H9 (cell line): Measurements from ENCODE around the gene GFI1B. TPM values are rescaled to one million over a fixed set of nuclear protein-coding genes. Genes with fewer than 3 reads are reported as not detected.

ENCODE experiments used
- DNase-seq: peaks from one replicate; pipeline ENCODE4 v3.0.0-alpha.2; 2017
- H2AFZ ChIP-seq: one replicate; pipeline ENCODE4 v1.6.1; 2013; ENCODE audit warnings: mild to moderate bottlenecking, low read length, control low read depth, moderate library complexity
- H2AK5ac ChIP-seq: 2 replicates; pipeline ENCODE4 v1.6.1; 2013; ENCODE audit warnings: low read length, control low read depth, mixed read lengths; ENCODE audit not compliant: insufficient read length
- H2BK120ac ChIP-seq: one replicate; pipeline ENCODE4 v1.6.1; 2013; ENCODE audit warnings: low read depth, mild to moderate bottlenecking, low read length, control low read depth, inconsistent platforms; ENCODE audit not compliant: poor library complexity, severe bottlenecking
- H2BK12ac ChIP-seq: 2 replicates; pipeline ENCODE4 v1.6.1; 2013; ENCODE audit warnings: low read length, control low read depth, mixed read lengths, low read depth; ENCODE audit not compliant: insufficient read length
- H2BK15ac ChIP-seq: 2 replicates; pipeline ENCODE4 v1.6.1; 2013; ENCODE audit warnings: low read depth, low read length, control low read depth
- H2BK20ac ChIP-seq: one replicate; pipeline ENCODE4 v1.6.1; 2013; ENCODE audit warnings: low read depth, mild to moderate bottlenecking, low read length, control low read depth, inconsistent platforms; ENCODE audit not compliant: poor library complexity, severe bottlenecking
- H2BK5ac ChIP-seq: 2 replicates; pipeline ENCODE4 v1.6.1; 2013; ENCODE audit warnings: low read length, control low read depth, mixed read lengths; ENCODE audit not compliant: insufficient read length
- H3K14ac ChIP-seq: 2 replicates; pipeline ENCODE4 v1.6.1; 2013; ENCODE audit warnings: low read length, control low read depth; ENCODE audit not compliant: insufficient read depth
- H3K18ac ChIP-seq: 2 replicates; pipeline ENCODE4 v1.6.1; 2013; ENCODE audit warnings: low read depth, mild to moderate bottlenecking, mixed read lengths, low read length, control low read depth; ENCODE audit not compliant: insufficient read length
- H3K23ac ChIP-seq: 2 replicates; pipeline ENCODE4 v1.6.1; 2013; ENCODE audit warnings: low read length, control low read depth, mixed read lengths, low read depth; ENCODE audit not compliant: insufficient read length
- H3K23me2 ChIP-seq: 2 replicates; pipeline ENCODE4 v1.6.1; 2013; ENCODE audit warnings: low read depth, mild to moderate bottlenecking, mixed read lengths, low read length, control low read depth; ENCODE audit not compliant: insufficient read length, poor library complexity, severe bottlenecking
- H3K27ac ChIP-seq: 2 replicates; pipeline ENCODE4 v1.5.1; 2013; ENCODE audit warnings: low read length, control low read depth, mixed read lengths, low read depth; ENCODE audit not compliant: insufficient read length
- H3K27me3 ChIP-seq: 2 replicates; pipeline ENCODE4 v1.6.1; 2013; ENCODE audit warnings: low read length, control low read depth, inconsistent platforms; ENCODE audit not compliant: insufficient read depth
- H3K4ac ChIP-seq: 2 replicates; pipeline ENCODE4 v1.6.1; 2013; ENCODE audit warnings: low read depth, mild to moderate bottlenecking, control low read depth, inconsistent platforms, low read length, moderate library complexity
- H3K4me1 ChIP-seq: 2 replicates; pipeline ENCODE4 v1.6.1; 2013; ENCODE audit warnings: low read length, control low read depth, inconsistent platforms; ENCODE audit not compliant: insufficient read depth
- H3K4me2 ChIP-seq: 2 replicates; pipeline ENCODE4 v1.6.1; 2013; ENCODE audit warnings: low read length, control low read depth, mixed read lengths; ENCODE audit not compliant: insufficient read length, insufficient read depth
- H3K56ac ChIP-seq: 2 replicates; pipeline ENCODE4 v1.6.1; 2013; ENCODE audit warnings: low read depth, mild to moderate bottlenecking, mixed read lengths, low read length, control low read depth; ENCODE audit not compliant: insufficient read length
- H3K79me1 ChIP-seq: 2 replicates; pipeline ENCODE4 v1.6.1; 2013; ENCODE audit warnings: low read depth, mild to moderate bottlenecking, moderate library complexity, low read length, control low read depth, inconsistent platforms; ENCODE audit not compliant: insufficient read depth, poor library complexity, severe bottlenecking
- H3K79me2 ChIP-seq: 2 replicates; pipeline ENCODE4 v1.6.1; 2013; ENCODE audit warnings: low read length, control low read depth, inconsistent platforms; ENCODE audit not compliant: insufficient read depth
- H3K9ac ChIP-seq: 2 replicates; pipeline ENCODE4 v1.6.1; 2013; ENCODE audit warnings: low read length, control low read depth, mixed read lengths; ENCODE audit not compliant: insufficient read length; ENCODE audit errors: extremely low read depth
- H3K9me3 ChIP-seq: one replicate; pipeline ENCODE4 v1.6.1; 2013; ENCODE audit warnings: low read depth, low read length, inconsistent platforms; ENCODE audit not compliant: control insufficient read depth
- H3T11ph ChIP-seq: one replicate; pipeline ENCODE4 v1.6.1; 2013; ENCODE audit warnings: mild to moderate bottlenecking, low read length, control low read depth, inconsistent platforms
- H4K20me1 ChIP-seq: one replicate; pipeline ENCODE4 v1.6.1; 2013; ENCODE audit not compliant: control insufficient read depth, insufficient read length, insufficient read depth
- H4K5ac ChIP-seq: 2 replicates; pipeline ENCODE4 v1.6.1; 2013; ENCODE audit warnings: low read depth, mild to moderate bottlenecking, mixed read lengths, low read length, control low read depth; ENCODE audit not compliant: insufficient read length
- H4K8ac ChIP-seq: replicated peaks from 2 replicates; pipeline ENCODE4 v1.6.1; 2013; ENCODE audit warnings: low read length, control low read depth, mixed read lengths, low read depth; ENCODE audit not compliant: insufficient read length
- H4K91ac ChIP-seq: 2 replicates; pipeline ENCODE4 v1.6.1; 2013; ENCODE audit warnings: low read depth, mild to moderate bottlenecking, moderate library complexity, mixed read lengths, low read length, control low read depth; ENCODE audit not compliant: insufficient read length
- H3K27ac Mint-ChIP-seq, 3 experiments: 2 replicates in 2 of 3; 3 replicates in 1 of 3; pipeline ENCODE4 v1.8.0; 2020 to 2021; ENCODE audit warnings: mixed read lengths in 3 of 3, mild to moderate bottlenecking in 1 of 3, moderate library complexity in 1 of 3
- H3K27me3 Mint-ChIP-seq: 2 replicates; pipeline ENCODE4 v1.8.0; 2021; ENCODE audit warnings: low read depth, mild to moderate bottlenecking, moderate library complexity, mixed read lengths
- H3K36me3 Mint-ChIP-seq, 3 experiments: 2 replicates in 2 of 3; 3 replicates in 1 of 3; pipeline ENCODE4 v1.8.0; 2020 to 2021; ENCODE audit warnings: low read depth in 3 of 3, mixed read lengths in 3 of 3; ENCODE audit not compliant: insufficient read depth in 1 of 3
- H3K4me1 Mint-ChIP-seq, 2 experiments: 2 replicates each; pipeline ENCODE4 v1.8.0; 2020; ENCODE audit warnings: mixed read lengths in 2 of 2
- H3K4me3 Mint-ChIP-seq, 2 experiments: 2 replicates in 1 of 2; 3 replicates in 1 of 2; pipeline ENCODE4 v1.8.0; 2020 to 2021; ENCODE audit warnings: mild to moderate bottlenecking in 2 of 2, mixed read lengths in 2 of 2, moderate library complexity in 1 of 2
- H3K9me3 Mint-ChIP-seq, 2 experiments: 2 replicates in 1 of 2; 3 replicates in 1 of 2; pipeline ENCODE4 v1.8.0; 2020; ENCODE audit warnings: mild to moderate bottlenecking in 2 of 2, mixed read lengths in 2 of 2, moderate library complexity in 1 of 2
- CTCF ChIP-seq: fragments of 200-600 bp; sonication (generic); conservative IDR thresholded peaks from 3 replicates; pipeline ENCODE4 v1.8.0; 2021; ENCODE audit warnings: antibody characterized with exemption, mild to moderate bottlenecking
- WGBS: extraction: QIAGEN DNeasy Blood & Tissue Kit; methylation state at CpG from one replicate; pipeline ENCODE4 v1.1.7; 2013; ENCODE audit warnings: missing lambda C conversion rate, low lambda C conversion rate, mixed read lengths; ENCODE audit not compliant: insufficient read length; ENCODE audit errors: extremely low coverage; 5-methylcytosine and 5-hydroxymethylcytosine counted together
- total RNA-seq: library from RNA; stranded (reverse); gene quantifications from 2 replicates; pipeline ENCODE4 v1.2.1, GENCODE V29; 2021

Gene GFI1B
- total RNA-seq, 1 experiment from 2014 or later = not detected

GRCh38 chr9:132949709-132950108 lies 28.8 kb upstream of the GFI1B start:
- no peak overlapping the region for H2AFZ ChIP-seq
- no peak overlapping the region for H4K91ac ChIP-seq
- peaks cover 8% of the 10 kb centered on the region; the same call in 1 of the 2 replicates for H3K4me1 ChIP-seq
- no peak overlapping the region for H3K9ac ChIP-seq
- no peak overlapping the region for H2BK20ac ChIP-seq
- H3K27ac ChIP-seq = no peak overlapping the region
- H3K23me2 ChIP-seq = peaks cover 4% of the 10 kb centered on the region
- H3K79me1 ChIP-seq = no peaks in the 10 kb centered on the region
- H3T11ph ChIP-seq = no peak overlapping the region
- Mint-ChIP-seq H3K9me3 (no peaks in the 10 kb centered on the region; a peak in 1 of 5 replicates), H3K27me3 (no peaks in the 10 kb centered on the region), H3K4me1 (peaks cover 15 to 29% of the 10 kb centered on the region in 2 experiments), H3K36me3 (no peaks in the 10 kb centered on the region), H3K27ac (no peak overlapping the region; a peak in 2 of 7 replicates), H3K4me3 (no peak overlapping the region)
- no peak overlapping the region for H3K4me2 ChIP-seq
- no peak overlapping the region for H3K14ac ChIP-seq
- H2BK5ac ChIP-seq = no peak overlapping the region
- no CpG with 5 or more reads among the region's 4 CpGs for WGBS
- no peaks in the 10 kb centered on the region for H3K79me2 ChIP-seq
- TF ChIP-seq CTCF = no peak
- no peak for DNase-seq
- no peak overlapping the region for H2AK5ac ChIP-seq
- no peak overlapping the region for H3K18ac ChIP-seq
- H2BK12ac ChIP-seq = no peak overlapping the region
- no peaks in the 10 kb centered on the region for H3K9me3 ChIP-seq
- no peak overlapping the region for H3K4ac ChIP-seq
- H4K20me1 ChIP-seq = no peaks in the 10 kb centered on the region
- H2BK120ac ChIP-seq = no peak overlapping the region
- H2BK15ac ChIP-seq = no peak overlapping the region
- H4K5ac ChIP-seq = no peak overlapping the region
- H3K27me3 ChIP-seq = no peaks in the 10 kb centered on the region
- no peak overlapping the region for H4K8ac ChIP-seq
- H3K56ac ChIP-seq = no peak overlapping the region
- no peak overlapping the region for H3K23ac ChIP-seq
